DMS 273 treated with DMSO at 0.1 percent for 48 hours (cell line): Measurements from ENCODE around the gene RUFY2.
"Not testable (repeated sequence)": the region's sequence is repeated elsewhere in the genome, so short reads cannot be mapped to it uniquely, and the experiment has no call there.

Experiments
- DNase-seq: peaks from one replicate; lab custom pipeline; 2025; lab: John Stamatoyannopoulos, UW

RUFY2 gene

GRCh38 chr10:68406815-68407548 is at the start of gene RUFY2:
RUFY2 (minus strand) TSS chr10:68407277; CDS start chr10:68407189, 88 bp downstream.
- DNase-seq: peak; percentile 8

- not testable (repeated sequence) for DNase-seq
These were observed 42.6 kb upstream of the RUFY2 start for GRCh38 chr10:68449698-68450097.

GRCh38 chr10:68446179-68446578 is 39.1 kb upstream of the RUFY2 start:
- DNase-seq: no peak

GRCh38 chr10:68442971-68443370 is 35.9 kb upstream of the RUFY2 start:
- DNase-seq: no peak

- no peak for DNase-seq
These were observed 33.8 kb upstream of the RUFY2 start for GRCh38 chr10:68440898-68441297.

- DNase-seq: no peak
These were observed 28.7 kb upstream of the RUFY2 start for GRCh38 chr10:68435803-68436202.

- no peak for DNase-seq
These were observed 27.6 kb upstream of the RUFY2 start for GRCh38 chr10:68434657-68435056.

GRCh38 chr10:68428396-68429104 is 21.5 kb upstream of the RUFY2 start:
- no peak for DNase-seq

- no peak for DNase-seq
These were observed 17.5 kb upstream of the RUFY2 start for GRCh38 chr10:68424454-68425014.

- no peak for DNase-seq
These were observed 16.4 kb upstream of the RUFY2 start for GRCh38 chr10:68423522-68423921.

GRCh38 chr10:68419376-68419775 is 12.3 kb upstream of the RUFY2 start:
- no peak for DNase-seq

- DNase-seq: no peak
These were observed 1.9 kb upstream of the RUFY2 start for GRCh38 chr10:68408898-68409518.

- DNase-seq: no peak
These were observed 814 bp downstream of the RUFY2 start for GRCh38 chr10:68406111-68406814.

GRCh38 chr10:68403701-68404100 is 3.4 kb downstream of the RUFY2 start:
- no peak for DNase-seq

GRCh38 chr10:68402276-68402675 is 4.8 kb downstream of the RUFY2 start:
- no peak for DNase-seq

GRCh38 chr10:68397005-68397404 is 10.1 kb downstream of the RUFY2 start:
- DNase-seq: no peak

- DNase-seq: no peak
These were observed 21.3 kb downstream of the RUFY2 start for GRCh38 chr10:68385740-68386139.

- DNase-seq: no peak
These were observed 35.5 kb downstream of the RUFY2 start for GRCh38 chr10:68371604-68372003.

- no peak for DNase-seq
These were observed 40.0 kb downstream of the RUFY2 start for GRCh38 chr10:68367121-68367520.

GRCh38 chr10:68366600-68366999 is 40.5 kb downstream of the RUFY2 start:
- no peak for DNase-seq

GRCh38 chr10:68365611-68366010 is 41.5 kb downstream of the RUFY2 start:
- DNase-seq: no peak
